ENCODE data around the gene ZNRD2. TPM values are rescaled to one million over a fixed set of nuclear protein-coding genes. Genes with fewer than 3 reads are reported as not detected.

ZNRD2 gene
- total RNA-seq, 1 donor from 2014 or later, result 17.0 TPM

DNA sequence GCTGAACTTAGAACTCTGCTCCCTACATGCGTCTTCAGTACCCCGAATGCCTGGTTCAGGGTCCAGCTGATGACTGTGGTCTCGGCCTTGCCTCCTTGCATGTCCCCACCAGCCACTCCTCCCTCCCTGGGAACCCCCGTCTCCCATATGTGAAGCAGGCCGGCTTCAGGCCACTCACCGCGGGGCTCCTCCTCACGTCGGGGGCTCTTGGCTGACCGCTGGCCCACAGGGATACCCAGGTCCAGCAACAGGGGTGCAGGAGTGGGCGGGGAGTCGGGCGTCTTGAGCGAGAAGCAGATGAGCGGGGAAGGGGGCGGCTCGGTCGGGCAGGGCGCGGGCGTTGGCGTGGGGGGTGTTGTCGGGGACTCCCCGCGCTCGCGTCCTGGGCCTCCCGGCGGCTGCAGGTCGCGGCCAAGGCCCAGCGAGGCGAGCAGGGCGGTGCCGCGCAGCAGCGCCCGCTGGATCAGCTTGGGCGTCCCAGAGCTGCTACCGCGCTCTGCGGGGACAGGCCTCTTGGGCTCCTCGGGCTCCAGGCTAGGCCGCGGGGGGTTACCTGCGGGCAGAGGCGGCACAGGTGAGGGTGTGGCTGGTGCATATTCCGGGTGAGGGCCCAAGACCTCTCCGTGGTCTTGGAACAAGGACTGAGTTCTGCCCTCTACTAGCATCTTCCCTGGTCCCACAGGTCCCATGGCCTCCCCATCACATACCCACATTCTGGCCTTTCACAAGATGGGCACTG is 29.1 kb downstream of the ZNRD2 start:
- DNase-seq (ENCODE audit: low spot score), result no peak
- ATAC-seq, result no peak

DNA sequence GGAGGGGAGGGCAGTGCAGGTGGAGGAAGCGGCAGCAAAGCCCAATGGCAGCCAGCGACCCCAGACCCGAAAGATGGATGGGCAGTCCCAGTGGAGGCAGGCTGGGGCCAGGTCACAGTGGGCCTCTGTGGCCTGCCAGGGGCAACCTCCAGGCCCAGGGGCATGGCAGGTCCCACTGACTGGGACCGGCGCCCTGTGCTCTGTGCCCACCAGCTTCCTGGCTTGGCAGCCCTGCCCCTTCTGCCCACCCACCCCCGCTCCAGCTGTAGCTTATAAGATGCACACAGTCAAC is 29.6 kb downstream of the ZNRD2 start:
- DNase-seq (ENCODE audit: low spot score) (no peak), ATAC-seq (no peak)

GRCh38 chr11:65604258-65604657 is 34.0 kb downstream of the ZNRD2 start:
- ATAC-seq, result no peak
- DNase-seq (ENCODE audit: low spot score), result no peak

GRCh38 chr11:65606876-65607613 is 36.8 kb downstream of the ZNRD2 start:
- no peak for DNase-seq (ENCODE audit: low spot score)
- ATAC-seq, result peak; percentile 56

- ATAC-seq (no peak), DNase-seq (ENCODE audit: low spot score) (no peak)
Measured at GRCh38 chr11:65607614-65608426, 37.5 kb downstream of the ZNRD2 start.

GRCh38 chr11:65609229-65609628 is 39.0 kb downstream of the ZNRD2 start:
- ATAC-seq, result no peak
- no peak for DNase-seq (ENCODE audit: low spot score)

- ATAC-seq (no peak), DNase-seq (ENCODE audit: low spot score) (no peak)
Measured at GRCh38 chr11:65609665-65610064, 39.4 kb downstream of the ZNRD2 start.

DNA sequence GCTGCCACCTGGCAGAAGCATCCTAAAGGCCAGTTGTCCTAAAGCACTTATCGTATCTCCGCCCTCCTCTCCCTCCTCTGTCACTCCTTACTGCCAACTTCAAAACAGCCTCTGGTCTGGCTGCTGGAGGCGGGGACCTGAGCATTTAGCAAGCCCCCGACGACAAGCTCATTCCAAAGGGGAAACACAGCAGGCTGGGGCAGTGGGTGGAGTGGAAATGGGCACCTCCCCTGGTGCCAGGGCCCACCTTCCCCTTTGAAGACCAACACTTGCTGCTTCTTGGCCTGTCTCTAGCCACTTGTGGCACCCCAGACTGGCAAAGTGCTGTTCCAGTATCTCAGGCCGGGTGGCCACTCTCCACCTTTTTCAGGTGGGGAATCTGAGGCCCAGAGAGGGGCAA is 40.1 kb downstream of the ZNRD2 start:
- ATAC-seq, result no peak
- no peak for DNase-seq (ENCODE audit: low spot score)

DNA sequence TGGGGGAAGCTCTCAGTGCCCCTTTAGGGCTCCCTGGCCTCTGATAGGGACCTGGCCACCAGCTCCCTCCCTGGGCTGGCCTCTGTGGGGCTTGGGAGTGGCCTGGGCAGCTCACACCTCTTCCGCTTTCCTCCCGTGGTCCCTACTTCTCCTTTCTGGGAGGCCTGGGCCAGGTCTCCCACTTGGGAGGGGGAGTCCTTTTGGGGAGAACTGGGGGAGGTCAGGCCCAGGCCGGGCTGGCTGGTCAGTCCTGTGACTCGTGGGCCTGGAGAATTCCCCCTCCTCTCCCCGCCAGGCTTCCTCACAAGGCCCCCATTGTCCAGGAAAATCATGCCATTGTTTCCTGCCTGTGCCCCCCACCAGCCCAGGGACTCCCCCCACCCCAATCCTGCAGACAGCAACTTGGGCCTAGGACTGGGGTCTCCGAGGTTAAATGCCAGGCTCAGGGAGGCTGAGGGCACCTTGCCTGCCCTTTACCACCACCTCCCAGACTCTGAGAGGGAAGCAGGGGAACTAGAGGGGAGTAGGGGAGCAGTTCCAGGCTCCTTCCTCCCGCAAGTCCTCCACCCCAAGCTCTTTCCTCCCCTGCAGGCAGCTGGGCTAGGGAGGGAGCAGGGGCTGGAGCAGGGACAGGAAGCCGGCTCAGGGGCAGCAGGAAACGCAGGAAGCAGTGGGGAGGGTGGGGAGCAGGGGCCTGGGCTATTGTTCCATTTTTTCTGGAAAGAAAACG is 40.9 kb downstream of the ZNRD2 start:
- DNase-seq (ENCODE audit: low spot score) (no peak), ATAC-seq (no peak)

DNA sequence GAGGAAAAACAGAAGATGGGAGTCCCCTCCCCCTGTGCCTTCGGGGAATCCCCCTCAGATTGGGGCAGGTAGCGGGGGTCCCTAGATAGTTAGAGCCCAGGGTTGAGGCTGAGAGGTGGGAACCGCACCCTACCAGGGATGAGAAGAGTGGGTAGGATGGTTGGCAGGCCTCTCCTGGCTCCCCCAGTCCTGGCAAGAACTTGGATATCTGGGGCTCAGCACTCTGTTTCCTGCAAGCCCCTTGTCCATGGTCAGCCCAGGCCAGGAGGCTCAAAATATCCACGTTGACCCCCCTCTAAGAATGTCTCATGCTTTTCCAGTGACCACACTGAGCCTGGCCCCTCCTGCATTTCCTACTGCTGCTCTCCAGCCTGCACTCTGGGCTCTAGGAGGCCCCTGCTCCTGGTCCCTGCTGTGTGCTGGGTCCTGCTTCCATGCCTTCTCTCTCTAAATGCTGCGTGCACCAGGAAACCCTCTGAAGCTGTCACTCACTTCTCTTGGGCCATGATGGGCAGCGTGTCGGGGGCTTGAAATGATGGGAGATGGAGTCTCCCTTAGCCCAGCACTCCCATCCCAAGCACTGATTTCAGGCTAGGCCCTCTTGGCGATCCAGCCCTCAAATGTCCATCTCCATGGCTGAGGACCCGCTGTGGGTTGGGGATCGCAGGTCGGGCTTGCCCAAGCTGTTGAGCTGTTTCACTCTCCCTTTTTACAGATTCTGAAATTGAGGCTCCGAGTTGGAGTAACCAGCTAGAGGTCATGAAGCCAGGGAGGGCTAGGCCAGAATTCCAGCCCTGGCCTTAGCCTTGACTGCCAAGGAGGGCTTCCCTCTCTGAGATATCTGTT is 41.7 kb downstream of the ZNRD2 start:
- DNase-seq (ENCODE audit: low spot score), result no peak
- no peak for ATAC-seq

DNA sequence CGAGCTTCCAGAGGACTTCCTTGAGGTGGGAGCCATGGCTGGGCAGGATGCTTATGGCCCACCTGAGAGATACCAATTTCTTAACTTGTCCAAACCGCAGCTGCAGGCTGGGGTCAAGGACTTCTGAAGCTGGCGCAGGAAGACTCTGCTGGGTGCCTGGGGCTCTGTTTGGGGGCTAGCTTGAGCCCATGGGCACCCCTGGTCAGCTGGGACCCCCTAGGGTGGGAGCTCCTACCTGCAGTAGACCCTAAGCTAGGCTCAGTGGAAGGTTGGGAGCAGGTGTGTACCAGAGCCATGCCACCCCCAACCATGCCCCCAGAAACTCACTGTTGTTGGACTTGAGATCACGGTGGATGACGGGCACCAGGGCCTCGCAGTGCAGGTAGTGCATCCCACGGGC is 42.4 kb downstream of the ZNRD2 start:
- no peak for ATAC-seq
- DNase-seq (ENCODE audit: low spot score), result no peak

- ATAC-seq, result peak; percentile 0
- peak; percentile 70 for DNase-seq (ENCODE audit: low spot score)
Measured at GRCh38 chr11:65613091-65613928, 43.0 kb downstream of the ZNRD2 start.

DNA sequence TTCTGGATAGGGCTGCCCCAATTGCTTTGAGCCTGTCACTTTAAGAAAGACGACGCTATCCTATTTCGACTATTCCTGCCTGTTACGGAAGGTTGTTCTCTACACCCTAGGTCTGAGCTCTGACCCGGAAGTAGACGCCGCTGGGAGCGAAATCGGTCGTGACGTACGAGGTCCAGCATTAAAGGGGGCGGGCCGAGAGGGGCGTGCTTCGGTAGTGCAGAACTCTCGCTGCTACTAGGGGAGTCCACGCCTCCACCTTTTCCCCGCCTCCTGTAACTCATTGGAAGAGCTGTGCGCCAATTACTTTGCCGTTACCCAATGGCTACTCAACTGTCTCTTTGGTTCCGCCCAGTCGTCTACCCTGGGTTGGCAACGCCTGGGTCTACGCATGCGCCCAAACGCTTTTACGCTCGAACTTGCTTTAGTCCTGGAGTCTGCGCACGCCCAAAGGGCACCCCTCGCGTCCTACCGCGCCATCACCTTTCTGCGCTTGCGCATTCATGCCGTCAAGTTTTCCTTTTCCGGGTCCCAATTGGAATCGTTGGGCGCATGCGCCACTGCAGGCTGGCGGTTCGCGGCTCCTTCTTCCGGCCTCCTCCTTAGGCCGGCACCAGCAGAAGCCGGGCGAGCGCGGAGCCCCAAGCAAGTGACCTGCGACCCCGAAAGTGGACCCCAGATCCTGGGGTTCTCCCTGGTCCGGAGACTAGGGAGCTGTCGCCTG is 45.1 kb downstream of the ZNRD2 start, which contains the start of gene PCNX3:
TSS of gene PCNX3 (plus strand) at position 548 of the 721 bp plus-strand sequence. CDS start 536 bp downstream, outside the sequence.
- DNase-seq (ENCODE audit: low spot score) (peak; percentile 100), ATAC-seq (peak; percentile 76)

DNA sequence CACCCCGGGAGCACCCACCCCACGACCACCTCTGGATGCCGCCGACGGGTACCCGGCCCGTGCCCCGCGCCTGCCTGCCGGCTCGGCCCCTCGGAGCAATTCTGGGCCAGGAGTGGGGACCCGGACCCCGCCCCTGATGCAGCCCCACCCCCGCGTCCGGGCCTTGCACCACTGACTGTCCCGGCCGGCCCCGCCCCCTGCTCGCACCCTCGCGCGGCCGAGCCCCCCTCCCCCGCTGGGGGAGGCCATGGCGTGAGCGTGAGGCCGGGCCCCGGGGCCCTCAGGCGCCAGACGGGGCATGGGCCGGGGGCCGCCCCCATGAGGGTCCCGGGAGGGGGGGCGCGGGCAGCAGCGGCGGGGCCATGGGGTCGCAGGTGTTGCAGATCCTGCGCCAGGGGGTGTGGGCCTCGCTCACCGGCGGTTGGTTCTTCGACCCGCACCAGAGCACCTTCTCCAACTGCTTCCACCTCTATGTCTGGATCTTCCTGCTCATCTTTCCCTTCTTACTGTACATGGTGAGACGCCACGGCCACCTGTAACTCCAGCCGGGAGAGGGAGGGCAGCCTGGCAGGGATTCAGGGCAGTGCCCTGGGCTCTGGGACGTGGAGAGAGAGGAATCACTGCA is 45.8 kb downstream of the ZNRD2 start:
- no peak for DNase-seq (ENCODE audit: low spot score)

GRCh38 chr11:65616575-65617001 is 46.3 kb downstream of the ZNRD2 start:
- ATAC-seq, result no peak
- no peak for DNase-seq (ENCODE audit: low spot score)

More for the DNA sequence above, 45.8 kb downstream of the ZNRD2 start:
- ATAC-seq, result no peak

GRCh38 chr11:65617136-65617850 is 47.0 kb downstream of the ZNRD2 start:
- ATAC-seq (no peak), DNase-seq (ENCODE audit: low spot score) (no peak)
